Activated CD8-positive, alpha-beta T cell treated with anti-CD3 and anti-CD28 coated beads, Interleukin-2, amount 10 ng/mL, durations not matched to agents 7 days and 5 days (primary cell): ENCODE data around the gene NFIC. TPM values are rescaled to one million over a fixed set of nuclear protein-coding genes. Genes with fewer than 3 reads are reported as not detected.
A peak's percentile ranks its signal among the peaks of the same experiment; 100 is the strongest.

Experiments used
- ATAC-seq: fragments of 150-1000 bp; cut with Tn5 transposase; one replicate; pipeline ENCODE4 v1.10.0; 2021; ENCODE audit warnings: moderate library complexity
- CTCF ChIA-PET: fragments of 350-600 bp; sonication (Branson Sonifier 250); formaldehyde crosslinking; loops from one replicate; lab custom pipeline; 2021; ENCODE audit warnings: antibody characterized with exemption; lab: Charles Lee
- POLR2A ChIA-PET: fragments of 350-600 bp; sonication (Branson Sonifier 250); formaldehyde crosslinking; loops from one replicate; lab custom pipeline; 2021; ENCODE audit warnings: antibody characterized with exemption; lab: Charles Lee
- DNase-seq: peaks from one replicate; pipeline ENCODE4 v3.0.0-alpha.2; 2020
- H3K27ac Mint-ChIP-seq: one replicate; pipeline ENCODE4 v1.8.0; 2021; ENCODE audit warnings: mild to moderate bottlenecking, mixed read lengths
- H3K27me3 Mint-ChIP-seq: one replicate; pipeline ENCODE4 v1.8.0; 2021; ENCODE audit warnings: low read depth, mixed read lengths
- H3K36me3 Mint-ChIP-seq: one replicate; pipeline ENCODE4 v1.8.0; 2021; ENCODE audit warnings: low read depth, mixed read lengths
- H3K4me1 Mint-ChIP-seq: one replicate; pipeline ENCODE4 v1.8.0; 2021; ENCODE audit warnings: low read depth, mixed read lengths
- H3K4me3 Mint-ChIP-seq: one replicate; pipeline ENCODE4 v1.8.0; 2021; ENCODE audit warnings: mild to moderate bottlenecking, mixed read lengths
- H3K9me3 Mint-ChIP-seq: one replicate; pipeline ENCODE4 v1.8.0; 2022; ENCODE audit warnings: mixed read lengths; ENCODE audit not compliant: insufficient read depth
- total RNA-seq, 2 experiments: library from RNA; stranded (reverse); gene quantifications; one replicate each; pipeline ENCODE4 v1.2.3, GENCODE V29; 2021

The NFIC gene
- total RNA-seq, 2 experiments from 2014 or later: 13.4 to 14.0 TPM

DNA sequence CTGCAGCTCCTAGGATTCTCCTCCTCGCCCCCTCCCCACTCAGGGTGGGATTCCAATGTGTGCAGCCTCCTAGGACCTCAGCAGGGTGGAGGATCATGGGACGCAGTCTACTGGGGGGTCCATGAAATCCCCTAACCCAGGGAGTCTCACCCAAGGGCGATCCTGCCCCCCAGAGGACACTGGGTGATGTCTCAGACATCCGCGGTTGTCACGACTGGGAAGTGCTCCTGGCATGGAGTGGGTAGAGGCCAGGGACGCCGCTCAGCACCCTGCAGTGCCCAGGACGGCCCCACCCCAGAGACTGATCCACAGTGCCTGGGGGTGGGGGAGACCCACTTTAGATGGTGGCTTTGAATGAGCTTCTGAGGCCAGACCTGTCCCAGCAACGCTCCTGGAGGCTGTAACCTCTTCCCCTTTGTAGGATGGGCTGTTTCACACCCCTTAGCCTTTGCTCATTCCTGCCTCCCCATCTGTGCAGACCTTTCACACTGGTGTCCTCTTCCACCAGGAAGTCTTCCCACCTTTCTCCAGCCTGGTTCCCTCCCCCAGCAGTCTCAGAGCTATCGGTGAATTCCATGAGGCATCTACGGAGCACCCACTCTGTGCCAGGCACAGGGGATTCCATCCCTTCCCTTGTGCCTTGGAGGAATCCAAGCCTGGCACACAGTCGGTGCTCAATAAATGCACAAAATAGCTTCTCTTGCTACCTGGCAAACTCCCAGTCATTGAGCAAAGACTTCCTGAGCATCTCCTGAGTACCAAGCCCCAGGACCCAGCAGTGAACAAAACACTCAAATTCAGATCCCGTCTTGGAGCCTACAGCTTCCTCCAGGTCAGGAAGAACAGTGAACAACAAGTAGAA is 103.5 kb downstream of the NFIC start:
- POLR2A ChIA-PET: no interaction called here
- Mint-ChIP-seq H3K4me1 (no peaks in the 10 kb centered on the region), H3K36me3 (no peaks in the 10 kb centered on the region), H3K4me3 (no peak overlapping the region), H3K9me3 (no peaks in the 10 kb centered on the region), H3K27ac (peak overlapping the region; percentile 43), H3K27me3 (no peaks in the 10 kb centered on the region)
- DNase-seq (no peak), ATAC-seq (no peak)
- CTCF ChIA-PET: interaction anchor here (1.1 to 2.1 kb wide), 3 partner anchors 15 to 88 kb away, joined by 3 to 6 read pairs (median 5); partner anchors contain the start of gene MFSD12

GRCh38 chr19:3470500-3471128 is 104.2 kb downstream of the NFIC start:
- POLR2A ChIA-PET: no interaction called here

DNA sequence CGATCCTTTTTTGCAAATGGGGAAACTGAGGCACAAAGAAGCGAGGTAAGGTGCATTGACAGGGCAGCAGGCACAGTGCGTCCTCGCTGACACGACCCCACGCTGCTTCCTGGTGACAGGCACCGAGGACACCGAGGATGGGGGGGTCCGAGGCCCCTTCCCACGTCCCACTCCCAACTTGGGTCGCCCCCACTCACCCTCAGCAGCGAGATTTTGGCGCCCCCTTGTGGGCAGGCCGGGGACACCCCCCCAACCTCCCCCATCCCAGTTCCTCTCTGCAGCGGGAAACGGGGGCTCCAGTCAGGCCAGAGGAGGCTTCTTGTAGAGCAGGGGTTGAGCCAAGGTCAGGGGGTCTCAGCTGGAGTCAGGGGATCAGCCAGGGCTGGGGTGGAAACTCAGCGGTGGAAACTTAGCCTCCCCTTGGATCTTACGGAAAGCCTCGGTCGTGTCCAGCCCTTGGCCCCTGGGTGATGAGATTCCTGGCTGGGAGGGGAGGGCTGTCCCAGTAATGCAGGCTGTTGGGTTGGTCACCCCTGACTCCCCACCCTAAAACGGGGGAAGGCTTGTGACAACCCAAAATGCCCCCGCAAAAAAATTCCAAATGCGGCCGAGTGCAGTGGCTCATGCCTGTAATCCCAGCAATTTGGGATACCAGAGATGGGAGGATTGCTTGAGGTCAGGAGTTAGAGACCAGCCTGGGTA is 105.7 kb downstream of the NFIC start:
- Mint-ChIP-seq H3K27ac (no peak overlapping the region), H3K4me3 (no peak overlapping the region), H3K4me1 (no peaks in the 10 kb centered on the region), H3K9me3 (no peaks in the 10 kb centered on the region), H3K36me3 (no peaks in the 10 kb centered on the region), H3K27me3 (no peaks in the 10 kb centered on the region)
- ChIA-PET CTCF (interaction anchor here (0.8 to 2.0 kb wide), 11 partner anchors 8 to 167 kb away, joined by 3 to 17 read pairs (median 6); no protein-coding TSS in a partner anchor), POLR2A (no interaction called here)
- peak; percentile 41 for ATAC-seq
- peak; percentile 42 for DNase-seq

More at GRCh38 chr19:3470500-3471128, 104.2 kb downstream of the NFIC start:
- H3K9me3 Mint-ChIP-seq: no peaks in the 10 kb centered on the region
- no peaks in the 10 kb centered on the region for H3K27me3 Mint-ChIP-seq
- no peaks in the 10 kb centered on the region for H3K4me1 Mint-ChIP-seq
- ATAC-seq (no peak), DNase-seq (no peak)
- no peaks in the 10 kb centered on the region for H3K36me3 Mint-ChIP-seq
- no peak overlapping the region for H3K4me3 Mint-ChIP-seq
- no peak overlapping the region for H3K27ac Mint-ChIP-seq
- CTCF ChIA-PET: interaction anchor here (1.0 to 2.1 kb wide), 4 partner anchors 14 to 87 kb away, joined by 3 to 6 read pairs (median 4); partner anchors contain the start of gene MFSD12

DNA sequence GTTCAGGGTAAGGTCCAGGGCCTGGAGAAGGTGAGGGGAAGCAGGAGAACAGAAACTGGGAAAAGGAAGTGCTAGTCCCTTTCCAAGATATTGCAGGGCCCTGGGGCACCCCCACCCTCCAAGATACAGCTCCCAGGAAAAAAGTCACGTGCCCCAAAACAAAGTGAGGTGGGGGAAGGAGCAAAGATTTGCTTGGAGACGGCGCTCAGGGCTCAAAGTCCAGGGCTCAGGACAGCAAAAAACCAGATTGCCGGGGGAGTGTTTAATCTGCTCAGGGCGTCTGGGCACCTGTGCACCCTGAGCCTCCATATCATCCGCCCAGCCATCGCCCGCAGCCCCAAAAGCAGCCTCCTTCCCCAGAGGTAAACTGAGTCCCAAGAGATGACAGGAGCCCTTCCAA is 107.6 kb downstream of the NFIC start:
- Mint-ChIP-seq H3K9me3 (no peaks in the 10 kb centered on the region), H3K36me3 (no peaks in the 10 kb centered on the region), H3K4me3 (no peak overlapping the region), H3K27me3 (no peaks in the 10 kb centered on the region), H3K4me1 (peaks cover 11% of the 10 kb centered on the region), H3K27ac (no peak overlapping the region)
- ATAC-seq: no peak
- DNase-seq: no peak
- POLR2A ChIA-PET: no interaction called here
- CTCF ChIA-PET: no interaction called here

DNA sequence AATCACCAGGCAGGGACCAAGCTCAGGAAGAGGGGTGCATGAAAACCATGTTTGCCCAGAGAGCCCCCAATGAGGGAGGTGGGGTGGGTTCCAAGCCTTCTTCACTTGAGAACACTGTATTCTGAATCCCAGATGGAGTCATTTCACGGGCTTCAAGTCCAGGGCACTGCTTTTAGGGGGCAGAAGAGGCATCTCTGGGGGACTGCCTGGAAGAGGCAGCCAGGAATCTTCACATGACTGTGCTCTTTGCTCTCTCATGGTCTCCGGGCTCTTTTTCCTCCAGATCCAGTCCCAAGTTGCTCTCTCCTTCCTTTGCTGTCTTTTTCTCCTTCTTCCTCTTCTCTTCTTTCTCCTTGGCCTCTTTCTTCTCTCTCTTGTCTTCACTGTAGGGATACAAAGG is 108.2 kb downstream of the NFIC start:
- H3K4me3 Mint-ChIP-seq: no peak overlapping the region
- no peak for ATAC-seq
- no peaks in the 10 kb centered on the region for H3K27me3 Mint-ChIP-seq
- no peaks in the 10 kb centered on the region for H3K9me3 Mint-ChIP-seq
- H3K4me1 Mint-ChIP-seq: peaks cover 16% of the 10 kb centered on the region
- ChIA-PET POLR2A (no interaction called here), CTCF (no interaction called here)
- no peaks in the 10 kb centered on the region for H3K36me3 Mint-ChIP-seq
- no peak overlapping the region for H3K27ac Mint-ChIP-seq
- no peak for DNase-seq

- Mint-ChIP-seq H3K27me3 (no peaks in the 10 kb centered on the region), H3K27ac (no peak overlapping the region), H3K4me1 (peaks cover 16% of the 10 kb centered on the region), H3K4me3 (no peak overlapping the region), H3K36me3 (no peaks in the 10 kb centered on the region), H3K9me3 (no peaks in the 10 kb centered on the region)
- CTCF ChIA-PET: no interaction called here
- ATAC-seq (no peak), DNase-seq (no peak)
- POLR2A ChIA-PET: no interaction called here
These were observed 109.1 kb downstream of the NFIC start for GRCh38 chr19:3475449-3475848.

GRCh38 chr19:3476830-3477229 is 110.4 kb downstream of the NFIC start:
- no peak overlapping the region for H3K27ac Mint-ChIP-seq
- ATAC-seq (no peak), DNase-seq (no peak)
- ChIA-PET CTCF (no interaction called here), POLR2A (no interaction called here)
- H3K36me3 Mint-ChIP-seq: no peaks in the 10 kb centered on the region
- H3K27me3 Mint-ChIP-seq: no peaks in the 10 kb centered on the region
- H3K9me3 Mint-ChIP-seq: no peaks in the 10 kb centered on the region
- peaks cover 16% of the 10 kb centered on the region for H3K4me1 Mint-ChIP-seq
- no peak overlapping the region for H3K4me3 Mint-ChIP-seq

GRCh38 chr19:3477506-3477905 is 111.1 kb downstream of the NFIC start:
- ATAC-seq: no peak
- Mint-ChIP-seq H3K4me1 (peaks cover 16% of the 10 kb centered on the region), H3K27ac (no peak overlapping the region), H3K27me3 (no peaks in the 10 kb centered on the region), H3K4me3 (no peak overlapping the region), H3K36me3 (no peaks in the 10 kb centered on the region), H3K9me3 (no peaks in the 10 kb centered on the region)
- ChIA-PET CTCF (no interaction called here), POLR2A (no interaction called here)
- no peak for DNase-seq

DNA sequence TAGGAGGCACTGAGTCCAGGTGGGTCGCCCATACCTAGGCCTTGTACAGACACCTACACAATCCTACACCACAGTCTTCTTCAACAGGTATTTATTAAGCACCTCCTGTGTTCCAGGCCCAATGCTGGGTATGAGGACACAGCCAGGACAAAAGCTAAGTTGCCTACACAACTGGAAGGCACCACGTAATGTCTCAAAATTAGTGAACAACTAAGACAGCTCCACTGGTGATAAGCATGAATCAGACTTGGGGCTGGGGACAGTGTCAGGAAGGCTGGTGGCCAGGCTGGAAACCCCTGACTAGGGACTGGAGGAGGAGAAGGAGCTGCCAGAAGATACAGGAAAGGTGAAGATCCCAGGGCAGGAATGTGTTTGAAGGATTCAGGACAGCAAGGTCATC is 111.6 kb downstream of the NFIC start:
- CTCF ChIA-PET: no interaction called here
- DNase-seq (no peak), ATAC-seq (no peak)
- Mint-ChIP-seq H3K27me3 (no peaks in the 10 kb centered on the region), H3K4me3 (no peak overlapping the region), H3K36me3 (no peaks in the 10 kb centered on the region), H3K9me3 (no peaks in the 10 kb centered on the region), H3K4me1 (peaks cover 16% of the 10 kb centered on the region), H3K27ac (peak overlapping the region; percentile 40)
- POLR2A ChIA-PET: no interaction called here

DNA sequence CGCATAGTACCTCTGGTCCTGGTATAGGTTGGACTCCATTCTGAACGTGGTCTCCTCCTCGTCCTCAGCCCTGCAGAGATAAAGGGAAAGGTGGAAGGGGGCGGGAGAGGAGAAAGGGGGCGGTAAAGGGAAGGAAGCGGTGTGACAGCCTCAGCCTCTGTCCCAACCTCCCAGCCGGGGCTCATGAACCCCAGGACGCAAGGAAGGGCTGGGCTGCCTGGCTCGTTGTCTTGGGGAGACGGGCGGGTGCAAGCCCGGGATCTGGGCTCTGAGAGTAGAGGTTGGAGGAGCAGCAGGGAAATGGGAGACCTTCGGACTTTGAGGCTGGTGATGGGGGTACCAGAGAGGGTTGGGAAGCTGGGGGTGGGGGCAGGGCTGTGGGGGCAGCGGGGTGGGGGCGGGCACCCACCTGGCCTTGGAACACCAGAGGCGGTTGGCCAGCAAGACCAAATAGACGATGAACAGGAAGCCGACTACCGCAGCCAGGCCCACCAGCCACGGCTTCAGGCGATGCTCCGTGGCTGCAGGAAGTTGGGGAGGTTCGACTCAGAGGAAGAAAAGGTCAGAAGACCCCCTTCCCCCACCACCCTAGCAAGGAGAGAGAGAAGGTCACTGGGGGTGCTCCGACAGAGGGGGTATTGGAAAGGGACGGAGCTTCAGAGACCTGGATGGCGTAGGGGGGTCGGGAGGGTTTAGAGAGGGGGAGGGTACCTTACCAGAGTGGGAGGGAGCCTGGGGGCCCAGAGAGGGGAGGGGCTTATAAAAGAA is 112.2 kb downstream of the NFIC start:
- Mint-ChIP-seq H3K4me1 (peaks cover 16% of the 10 kb centered on the region), H3K36me3 (no peaks in the 10 kb centered on the region), H3K4me3 (peak overlapping the region; percentile 68), H3K9me3 (no peaks in the 10 kb centered on the region), H3K27me3 (no peaks in the 10 kb centered on the region), H3K27ac (peak overlapping the region; percentile 87)
- POLR2A ChIA-PET: interaction anchor here (0.7 to 1.2 kb wide), 4 partner anchors 16 to 411 kb away, joined by 4 to 5 read pairs (median 5); partner anchors contain the start of genes DOHH and FZR1
- peak; percentile 40 for ATAC-seq
- CTCF ChIA-PET: interaction anchor here (0.9 to 1.4 kb wide), 3 partner anchors 9 to 174 kb away, joined by 3 to 12 read pairs (median 3); no protein-coding TSS in a partner anchor
- peak; percentile 65 for DNase-seq
